Sciatic nerve (tissue), 2 donors: Measurements from ENCODE around the gene STX5. TPM values are rescaled to one million over a fixed set of nuclear protein-coding genes. Genes with fewer than 3 reads are reported as not detected.
A peak's percentile ranks its signal among the peaks of the same experiment; 100 is the strongest.
"Not testable (repeated sequence)": the region's sequence is repeated elsewhere in the genome, so short reads cannot be mapped to it uniquely, and the experiment has no call there.

ENCODE experiments used
- ATAC-seq: fragments of 200-7000 bp; cut with Tn5 transposase; one replicate; pipeline ENCODE4 v1.9.1; 2020; ENCODE audit warnings: mild to moderate bottlenecking, moderate library complexity
- DNase-seq: peaks from one replicate; pipeline ENCODE4 v3.0.0-alpha.2; 2020; ENCODE audit warnings: low spot score
- intact Hi-C: fragments of 100-400 bp; cut with DNase I; formaldehyde crosslinking; loops from one replicate; pipeline ENCODE4 v1.14.2; 2022
- total RNA-seq: library from RNA; stranded (reverse); fragmentation: NEBNext Ultra II Directional; extraction: Animal tissue kit (Norgen Biotek cat#: 25700); gene quantifications from one replicate; pipeline ENCODE4 v1.2.1, GENCODE V29; 2021
- donor health status: DM: no; HTN: no; CAD: no.
- donor health status: DM: no; HTN: no; CAD: no.

Gene STX5
- total RNA-seq, 1 donor from 2014 or later: 51.6 TPM

DNA sequence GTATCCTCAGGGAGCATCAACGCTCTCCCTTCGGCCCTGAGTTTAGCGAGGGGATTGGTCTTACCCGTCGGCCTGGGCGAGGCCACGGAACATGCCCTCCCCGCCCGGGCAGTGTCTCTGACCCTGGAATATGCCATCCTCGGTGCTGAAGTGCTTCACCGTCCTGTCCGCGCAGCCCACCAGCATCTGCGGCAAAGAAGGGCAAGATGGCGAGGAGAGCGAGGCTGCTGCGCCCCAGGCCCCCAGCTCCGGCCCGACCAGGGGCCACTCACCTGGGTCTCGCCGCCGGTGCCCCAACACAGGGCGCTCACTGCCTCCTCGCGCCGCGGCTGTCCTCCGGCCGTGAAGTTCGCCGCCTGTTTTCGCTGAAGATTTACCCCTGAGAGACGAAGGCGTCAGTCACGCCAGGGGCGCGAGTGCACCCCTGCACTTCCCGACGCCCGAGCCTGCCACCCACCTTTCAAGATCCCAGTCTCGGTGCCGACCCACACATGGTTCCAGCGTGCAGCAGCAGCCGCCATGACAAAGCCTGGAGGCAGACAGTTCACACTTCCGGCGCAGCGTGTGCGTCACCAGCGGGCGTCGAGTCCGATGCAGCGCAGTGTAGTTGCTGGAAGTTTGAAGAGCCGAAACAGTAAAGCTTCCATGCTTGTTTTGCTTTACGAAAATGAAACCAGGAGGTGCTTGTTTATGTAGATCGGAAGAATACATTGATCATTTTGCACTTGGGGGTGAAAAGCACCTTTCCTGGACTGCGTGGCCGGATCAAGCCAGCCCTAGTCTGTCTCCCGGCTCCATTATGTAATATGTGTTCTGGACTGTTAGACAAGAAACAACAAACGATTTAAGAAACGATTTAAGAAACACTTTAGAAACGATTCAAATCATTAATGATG lies 7.4 kb upstream of the STX5 start, which contains the start of gene WDR74:
TSS of gene WDR74 (minus strand) at position 541 of the 896 bp plus-strand sequence. CDS start at position 521, 20 bp downstream.
- ATAC-seq: peak; percentile 85
- DNase-seq: peak; percentile 96
- intact Hi-C loops: no loop called here

DNA sequence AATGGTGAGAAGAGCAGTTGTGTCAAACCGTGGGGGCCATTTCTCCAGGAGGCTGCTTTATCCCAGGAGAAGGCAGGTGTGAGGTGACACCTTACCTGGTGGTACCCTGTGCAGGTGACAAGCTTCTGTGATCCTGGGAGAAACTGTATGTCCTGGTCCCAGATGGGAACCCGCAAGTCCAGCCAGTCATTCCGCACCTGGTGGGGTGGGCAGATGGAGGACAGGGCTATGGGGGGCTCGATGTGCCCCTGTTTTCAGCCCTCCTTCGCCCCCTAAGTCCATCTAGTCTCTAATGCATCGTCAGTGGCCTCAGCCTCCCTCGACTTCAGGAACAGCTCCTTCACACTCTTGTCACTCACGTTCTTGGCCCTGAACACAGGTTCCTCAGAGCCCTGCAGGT lies 3.5 kb upstream of the STX5 start:
- no peak for ATAC-seq
- intact Hi-C loops: no loop called here
- DNase-seq: no peak

DNA sequence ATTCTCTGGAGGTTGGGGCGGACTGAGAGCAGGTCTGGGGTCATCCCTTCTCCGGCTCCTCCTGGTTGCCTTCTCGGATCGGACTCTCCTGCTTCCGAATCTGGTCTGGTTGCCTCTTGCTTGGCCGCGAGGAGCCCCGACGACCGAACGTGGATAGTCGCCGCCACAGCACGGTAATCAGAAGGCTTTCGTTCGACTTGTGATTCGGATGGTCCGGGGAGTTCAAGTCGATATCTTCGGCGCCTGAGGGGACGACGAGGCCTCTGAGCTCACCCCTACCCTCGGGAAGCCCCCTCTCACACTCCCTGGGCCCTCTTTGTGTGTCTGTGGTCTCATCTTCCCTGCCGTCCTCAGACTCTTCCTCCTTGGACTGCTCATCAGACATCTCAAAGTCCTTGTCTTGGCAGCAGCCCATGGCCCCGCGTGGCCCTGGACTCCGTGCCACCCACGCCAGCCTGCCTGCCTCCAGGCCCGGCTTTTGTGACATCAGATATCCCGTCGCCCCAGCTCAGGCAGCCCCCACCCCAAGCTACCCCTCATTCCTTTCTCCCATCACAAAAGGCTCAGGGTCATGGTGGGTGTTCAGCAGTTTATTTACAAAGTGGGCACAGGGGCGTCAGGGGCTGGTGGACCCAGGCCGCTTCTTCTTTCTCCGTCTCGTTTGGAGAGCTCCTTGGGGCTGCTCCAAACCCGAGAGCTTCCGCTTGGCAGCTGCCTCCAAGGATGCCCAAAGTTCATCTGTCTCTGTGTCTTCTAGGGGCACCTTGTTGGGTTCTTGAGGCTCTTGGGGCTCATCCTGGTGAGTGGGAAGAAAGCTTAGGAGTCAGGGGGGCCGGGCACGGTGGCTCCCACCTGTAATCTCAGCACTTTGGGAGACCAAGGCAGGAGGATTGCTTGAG lies 734 bp upstream of the STX5 start, which contains the start of gene TEX54:
TSS of gene TEX54 (minus strand) at position 506 of the 899 bp plus-strand sequence.
- ATAC-seq: peak; percentile 3
- DNase-seq: peak; percentile 69
- intact Hi-C loops: no loop called here

DNA sequence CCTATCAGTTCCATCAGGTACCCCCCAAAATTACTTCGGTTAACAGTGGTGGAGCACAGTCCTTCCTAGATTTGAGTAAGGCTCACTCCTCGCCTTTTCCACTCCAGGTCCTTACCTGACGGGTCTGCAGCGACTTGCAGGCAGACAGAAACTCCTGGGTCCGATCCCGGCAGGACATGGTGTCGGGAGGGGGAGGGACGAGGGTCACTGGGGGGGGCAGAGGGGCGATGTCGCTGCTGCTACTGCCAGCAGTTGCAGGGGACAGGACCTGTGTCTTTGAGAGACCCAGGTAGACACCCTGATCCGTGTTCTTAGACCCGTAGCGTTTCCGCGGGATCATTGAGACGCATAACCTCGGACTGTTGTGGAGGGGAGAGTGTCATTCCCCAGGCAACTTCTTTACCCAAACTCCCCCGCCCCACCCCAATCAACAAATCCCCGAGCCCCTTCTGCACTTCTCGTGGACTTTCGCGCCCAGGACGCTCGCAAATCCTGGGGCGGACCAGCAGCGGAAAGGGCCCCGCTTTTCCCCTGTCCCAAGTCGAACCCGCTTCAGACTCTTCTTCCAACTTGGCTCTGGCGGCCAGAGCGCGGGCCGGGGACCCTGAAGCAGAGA lies 839 bp downstream of the STX5 start:
- intact Hi-C loops: no loop called here
- no peak for ATAC-seq

DNA sequence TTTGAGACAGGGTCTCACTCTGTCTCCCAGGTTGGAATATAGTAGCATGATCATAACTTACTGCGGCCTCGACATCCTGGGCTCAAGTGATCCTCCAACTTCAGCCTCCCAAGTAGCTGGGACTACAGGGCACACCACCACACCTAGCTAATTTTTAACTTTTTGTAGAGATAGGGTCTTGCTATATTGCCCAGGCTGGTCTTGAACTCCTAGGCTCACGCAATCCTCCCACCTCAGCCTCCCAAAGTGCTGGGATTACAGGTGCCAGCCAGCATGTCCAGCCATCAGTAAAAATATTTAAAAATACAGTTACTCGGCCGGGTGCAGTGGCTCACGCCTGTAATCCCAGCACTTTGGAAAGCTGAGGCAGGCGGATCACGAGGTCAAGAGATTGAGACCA lies 3.7 kb downstream of the STX5 start:
- DNase-seq, intact Hi-C loops, ATAC-seq: not testable (repeated sequence)

More for the DNA sequence above, 839 bp downstream of the STX5 start:
- DNase-seq: no peak

DNA sequence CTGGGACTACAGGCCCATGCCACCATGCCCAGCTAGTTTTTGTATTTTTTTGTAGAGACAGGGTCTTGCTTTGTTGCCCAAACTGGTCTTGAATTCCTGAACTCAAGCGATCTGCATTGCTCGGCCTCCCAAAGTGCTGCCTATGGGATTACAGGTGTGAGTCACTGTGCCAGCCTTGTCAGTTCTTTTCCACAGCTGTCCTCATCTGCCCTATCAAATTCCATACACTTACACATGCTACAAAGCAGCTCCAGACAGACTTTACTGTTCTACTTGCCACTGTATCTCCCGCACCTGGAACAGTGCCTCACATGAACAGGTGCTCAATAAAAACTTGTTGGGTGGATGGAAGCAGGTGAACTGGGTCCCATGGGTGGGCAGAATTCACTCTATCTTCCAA lies 8.2 kb downstream of the STX5 start:
- intact Hi-C loops: no loop called here
- DNase-seq: no peak
- ATAC-seq: no peak

DNA sequence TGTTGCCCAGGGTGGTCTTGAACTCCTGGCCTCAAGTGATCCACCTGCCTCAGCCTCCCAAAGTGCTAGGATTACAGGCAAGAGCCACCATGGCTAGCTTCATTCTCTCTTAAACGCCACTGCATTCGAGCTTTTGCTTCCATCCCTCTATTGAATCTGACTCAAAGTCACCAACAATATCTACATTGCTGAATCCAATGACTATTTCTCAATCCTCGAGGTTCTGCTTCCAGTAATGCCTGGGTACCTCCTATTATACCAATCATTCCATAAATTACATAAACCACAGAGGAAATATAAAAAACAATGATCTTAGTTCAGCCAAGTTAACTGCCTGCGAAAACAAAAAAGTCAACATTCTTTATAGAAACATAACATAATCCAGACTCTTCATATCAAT lies 14.7 kb downstream of the STX5 start:
- no peak for DNase-seq
- intact Hi-C loops: no loop called here

DNA sequence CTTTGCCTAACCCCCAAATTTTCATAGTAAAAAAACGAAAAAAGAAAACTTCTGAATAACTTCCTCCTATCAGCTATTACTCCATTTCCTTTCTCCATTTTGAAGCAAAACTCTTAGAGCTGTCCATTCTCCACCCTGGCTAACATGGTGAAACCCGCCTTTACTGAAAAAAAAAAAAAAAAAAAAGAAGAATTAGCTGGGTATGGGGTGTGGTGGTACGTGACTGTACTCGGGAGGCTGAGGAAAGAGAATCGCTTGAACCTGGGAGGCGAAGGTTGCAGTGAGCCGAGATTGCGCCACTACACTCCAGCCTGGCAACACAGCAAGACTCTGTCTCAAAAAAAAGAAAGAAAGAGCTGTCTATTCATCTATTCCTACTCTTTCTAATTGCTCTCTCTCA lies 15.3 kb downstream of the STX5 start:
- no peak for DNase-seq
- intact Hi-C loops: no loop called here
- ATAC-seq: no peak

More for the DNA sequence above, 14.7 kb downstream of the STX5 start:
- ATAC-seq: no peak

DNA sequence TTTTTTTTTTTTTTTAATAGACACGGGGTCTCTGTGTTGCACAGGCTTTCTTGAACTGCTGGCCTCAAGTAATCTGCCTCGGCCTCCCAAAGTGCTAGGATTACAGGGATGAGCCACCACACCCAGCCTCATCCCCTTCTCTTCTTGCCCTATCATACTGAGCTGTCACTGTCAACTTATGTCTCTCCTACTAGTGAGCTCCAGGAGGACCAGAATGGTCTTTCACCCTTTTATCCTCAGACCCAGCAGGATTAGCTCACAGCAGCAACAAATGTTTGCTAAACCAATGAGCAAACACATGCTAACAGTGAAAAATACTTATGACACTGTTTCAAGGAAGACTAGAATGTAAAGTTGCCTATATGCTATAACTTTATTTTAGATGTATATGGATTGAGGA lies 20.2 kb downstream of the STX5 start:
- no peak for DNase-seq
- intact Hi-C loops: no loop called here
- ATAC-seq: no peak

DNA sequence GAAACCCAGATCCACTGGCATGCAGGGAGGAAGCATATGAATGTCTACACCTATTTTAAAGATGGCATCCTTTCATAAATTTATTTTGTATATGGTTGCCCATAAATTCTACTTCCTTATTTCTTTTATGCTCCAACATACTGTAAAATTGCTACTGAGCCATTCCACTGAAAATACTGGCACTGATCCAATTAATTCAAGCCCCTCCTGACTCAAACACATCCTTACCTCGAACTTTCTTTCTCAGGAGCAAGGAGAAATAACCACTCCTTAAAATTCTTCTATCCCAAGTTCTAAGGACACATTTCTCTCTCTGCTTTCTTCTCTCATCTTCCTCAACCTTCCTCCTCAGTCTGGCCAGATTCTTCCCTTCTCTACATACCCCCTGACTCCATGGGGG lies 21.1 kb downstream of the STX5 start:
- DNase-seq: no peak
- ATAC-seq: no peak
- intact Hi-C loops: no loop called here

DNA sequence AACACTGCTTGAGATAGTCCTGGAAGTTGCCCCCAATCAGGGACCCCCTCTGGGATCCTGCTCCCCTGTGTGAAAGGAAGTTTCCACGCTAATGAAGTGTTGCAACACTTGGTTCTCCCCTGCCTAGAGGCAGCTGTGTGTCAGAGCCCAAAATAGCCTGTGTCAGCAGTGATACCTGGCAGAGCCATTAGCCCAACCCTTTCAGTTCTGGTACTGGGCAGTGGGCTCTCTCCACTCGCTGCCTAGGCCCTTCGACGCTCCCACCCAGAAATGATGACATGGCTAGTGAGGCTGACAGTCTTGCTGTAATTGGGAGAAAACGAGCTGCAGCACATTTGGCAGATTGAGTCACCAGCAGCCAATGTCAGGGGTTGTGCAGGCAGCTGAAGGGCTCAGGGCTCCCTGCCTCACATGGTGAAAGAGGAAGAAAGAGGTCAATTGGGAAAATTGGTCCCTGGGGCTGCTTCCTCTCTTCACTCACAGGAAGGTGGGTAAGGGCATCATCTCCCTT lies 25.2 kb downstream of the STX5 start:
- intact Hi-C loops: no loop called here
- peak; percentile 52 for ATAC-seq
- DNase-seq: no peak

DNA sequence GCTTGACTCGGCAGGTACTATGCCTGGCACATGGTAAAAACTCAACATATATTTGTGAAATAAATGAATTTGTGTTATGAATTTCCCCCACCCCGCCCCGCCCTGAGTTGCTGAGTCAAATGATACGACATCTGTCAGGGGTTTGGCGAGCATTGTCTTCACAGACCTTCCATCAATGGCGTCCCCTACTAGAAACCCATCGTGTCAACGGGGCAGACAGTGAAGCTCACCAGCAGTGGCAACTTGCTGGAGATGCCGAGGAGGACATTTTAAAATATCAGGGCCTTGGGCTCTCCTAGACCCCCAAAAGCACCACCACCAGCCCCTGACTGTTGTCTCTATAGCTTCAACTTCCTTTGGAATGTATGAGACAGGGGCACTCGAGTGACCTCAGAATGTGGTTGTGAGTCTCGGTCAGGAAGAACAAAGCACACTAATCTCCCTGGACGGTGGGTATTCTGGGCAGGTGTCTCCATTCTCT lies 25.9 kb downstream of the STX5 start:
- DNase-seq (no peak), ATAC-seq (peak; percentile 10)
- intact Hi-C loops: no loop called here

DNA sequence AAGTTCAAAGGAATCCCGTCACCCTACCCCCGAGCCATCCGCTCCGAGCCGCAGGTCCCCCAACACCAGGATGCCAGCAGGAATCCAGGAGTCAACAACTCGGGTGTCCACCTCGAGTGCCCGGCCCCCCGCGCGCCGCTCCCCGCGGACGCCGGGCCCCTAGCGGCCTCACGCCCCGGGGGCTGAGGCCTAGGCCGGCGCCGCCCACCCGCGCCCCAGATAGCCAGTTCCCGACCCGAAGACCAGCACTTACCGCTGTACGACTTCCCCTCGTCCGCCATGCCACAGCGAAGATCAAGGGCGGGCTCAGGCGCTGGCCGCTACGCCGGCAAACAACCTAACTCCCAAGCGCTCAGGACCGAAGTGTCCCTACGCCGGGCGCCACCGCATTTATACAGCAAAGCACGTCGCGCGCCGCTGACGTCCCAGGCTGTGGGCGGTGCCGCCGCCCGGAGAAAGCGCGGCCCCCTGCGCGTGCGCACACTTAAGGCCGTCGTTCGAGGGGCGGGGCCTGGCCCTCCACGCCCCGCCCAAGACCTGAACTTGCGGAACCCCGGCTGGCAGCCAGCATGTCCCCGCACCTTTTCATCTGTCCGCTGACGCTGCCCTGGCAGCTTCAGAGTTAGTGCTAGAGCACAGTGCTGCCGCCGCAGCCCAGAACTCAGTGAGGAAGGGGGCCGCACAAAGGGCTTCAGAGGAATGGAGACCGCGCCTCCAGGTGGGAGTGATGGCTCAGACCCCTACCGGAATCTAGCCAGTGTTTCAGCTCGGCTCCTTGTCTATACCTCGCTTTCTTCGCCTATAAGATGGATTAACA lies 26.6 kb downstream of the STX5 start, which contains the start of gene NXF1:
TSS of gene NXF1 (minus strand) at position 365 of the 817 bp plus-strand sequence. CDS start at position 281, 84 bp downstream.
- intact Hi-C loops: no loop called here
- ATAC-seq (peak; percentile 98), DNase-seq (peak; percentile 97)

DNA sequence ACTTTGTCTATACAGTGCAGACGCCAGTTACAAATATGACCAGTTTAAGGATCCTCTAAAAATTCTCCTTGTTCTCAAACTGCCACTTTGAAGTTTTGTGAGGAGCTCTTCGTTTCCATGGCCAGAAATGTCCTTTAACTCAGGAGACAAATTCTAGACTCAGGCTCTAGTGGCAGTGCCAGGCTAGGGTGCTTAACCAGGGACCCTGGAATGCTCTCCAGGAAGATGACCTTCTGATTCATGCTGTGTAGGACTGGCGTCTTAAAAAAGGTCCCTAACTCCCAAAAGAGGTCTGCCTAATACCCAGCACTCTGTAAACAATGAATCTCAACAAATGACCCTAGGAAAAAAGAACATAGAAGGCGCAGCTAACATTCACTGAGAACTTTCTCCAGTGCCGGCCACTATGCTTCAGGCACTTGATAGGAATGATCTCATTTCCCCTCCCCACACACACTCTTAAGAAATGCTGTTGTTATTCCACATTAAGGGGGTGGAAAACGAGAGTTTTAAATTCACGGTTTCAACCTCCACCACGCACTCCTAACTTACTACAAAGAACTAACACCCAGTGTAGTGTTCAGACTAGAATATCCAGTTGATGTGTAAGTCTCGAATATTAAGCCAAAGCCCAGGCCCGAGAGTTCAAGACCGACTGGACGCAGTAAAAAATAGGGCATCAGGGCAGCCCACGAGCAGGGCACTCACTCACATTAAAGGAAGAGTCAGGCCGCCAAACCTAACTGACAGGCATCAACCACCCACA lies 27.4 kb downstream of the STX5 start:
- ATAC-seq (no peak), DNase-seq (no peak)
- intact Hi-C loops: no loop called here

DNA sequence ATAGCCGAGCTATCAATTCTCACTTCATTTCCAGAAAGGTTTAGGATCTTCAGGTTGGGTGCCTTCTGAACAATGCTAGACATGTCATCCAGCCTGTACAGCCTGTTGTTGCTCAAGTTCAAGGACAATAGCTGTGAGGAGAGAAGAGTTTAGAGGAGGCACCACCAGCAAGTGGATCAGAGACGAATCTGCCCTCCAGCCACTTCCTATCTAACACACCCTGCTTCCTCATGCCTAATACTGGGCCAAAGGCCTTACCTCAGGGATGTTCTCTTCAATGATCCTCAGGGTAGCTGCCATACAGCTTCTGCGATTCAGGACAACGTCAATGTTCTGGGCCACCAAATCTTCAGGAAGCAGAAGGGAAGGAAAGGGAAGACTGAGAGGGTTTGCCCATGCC lies 30.8 kb downstream of the STX5 start:
- intact Hi-C loops: no loop called here
- no peak for ATAC-seq
- DNase-seq: no peak

DNA sequence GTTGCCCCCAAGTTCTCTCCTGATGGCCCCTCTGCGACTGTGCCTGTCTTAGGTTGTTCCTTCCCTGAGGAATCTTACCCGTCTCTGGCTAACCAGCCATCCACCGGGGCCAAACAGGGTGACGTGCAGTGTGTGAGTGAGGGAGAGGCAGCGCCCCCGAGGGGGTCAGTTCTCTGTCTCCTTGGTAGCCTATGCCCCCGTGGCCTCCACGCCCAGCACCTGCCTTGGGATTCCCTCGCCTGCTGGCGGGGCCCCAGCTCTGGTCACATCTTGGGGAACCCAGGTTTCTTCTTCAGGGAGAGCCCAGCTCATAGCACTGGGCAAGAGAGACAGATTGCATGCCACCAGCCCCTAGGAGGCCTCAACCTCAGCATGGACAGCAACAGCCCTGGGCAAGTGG lies 32.4 kb downstream of the STX5 start:
- ATAC-seq: no peak
- no peak for DNase-seq
- intact Hi-C loops: no loop called here

DNA sequence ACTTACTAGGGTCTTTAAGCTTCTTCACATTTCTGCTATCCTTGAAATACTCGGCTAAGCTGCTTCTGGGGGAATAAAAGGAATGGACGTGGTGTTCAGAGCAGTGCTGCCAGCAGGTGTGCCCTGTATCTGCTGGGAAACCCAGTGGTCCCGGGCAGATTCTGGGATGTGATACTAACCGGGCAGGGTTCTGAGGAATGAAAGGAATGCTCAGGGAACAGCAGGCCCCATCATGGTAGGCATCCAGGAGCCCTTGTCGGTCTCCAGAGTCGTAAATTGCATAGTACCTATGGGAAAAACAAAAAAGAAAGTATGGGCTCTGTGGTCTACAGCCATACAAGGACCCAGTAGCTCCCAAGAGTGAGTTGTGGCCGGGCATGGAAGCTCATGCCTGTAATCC lies 35.6 kb downstream of the STX5 start:
- intact Hi-C loops: no loop called here
- no peak for ATAC-seq
- no peak for DNase-seq
